Bronchus fibroblast of lung (primary cell): ENCODE measurements around the gene PECR. TPM values are rescaled to one million over a fixed set of nuclear protein-coding genes. Genes with fewer than 3 reads are reported as not detected.

ENCODE experiments used
- total RNA-seq: library from RNA; depleted of rRNA; stranded (reverse); fragments of >200 nt; gene quantifications from 2 replicates; pipeline ENCODE4 v1.2.3, GENCODE V29; 2015

Gene PECR
- 7.0 and 9.9 TPM in 2 replicates for total RNA-seq

GRCh38 chr2:216081487-216082116 is at the start of gene PECR, which contains the start of gene TMEM169:
Gene PECR, minus strand, starts transcription at chr2:216081809. Its CDS starts 68 bp downstream, at chr2:216081741.
Gene TMEM169, plus strand, starts transcription at chr2:216081919. Its CDS starts 14,045 bp downstream, at chr2:216095964.

GRCh38 chr2:216108967-216109921 is 27.6 kb upstream of the PECR start, which contains the start of gene XRCC5:
Gene XRCC5, plus strand, starts transcription at chr2:216109348. Its CDS starts 89 bp downstream, at chr2:216109437.

DNA sequence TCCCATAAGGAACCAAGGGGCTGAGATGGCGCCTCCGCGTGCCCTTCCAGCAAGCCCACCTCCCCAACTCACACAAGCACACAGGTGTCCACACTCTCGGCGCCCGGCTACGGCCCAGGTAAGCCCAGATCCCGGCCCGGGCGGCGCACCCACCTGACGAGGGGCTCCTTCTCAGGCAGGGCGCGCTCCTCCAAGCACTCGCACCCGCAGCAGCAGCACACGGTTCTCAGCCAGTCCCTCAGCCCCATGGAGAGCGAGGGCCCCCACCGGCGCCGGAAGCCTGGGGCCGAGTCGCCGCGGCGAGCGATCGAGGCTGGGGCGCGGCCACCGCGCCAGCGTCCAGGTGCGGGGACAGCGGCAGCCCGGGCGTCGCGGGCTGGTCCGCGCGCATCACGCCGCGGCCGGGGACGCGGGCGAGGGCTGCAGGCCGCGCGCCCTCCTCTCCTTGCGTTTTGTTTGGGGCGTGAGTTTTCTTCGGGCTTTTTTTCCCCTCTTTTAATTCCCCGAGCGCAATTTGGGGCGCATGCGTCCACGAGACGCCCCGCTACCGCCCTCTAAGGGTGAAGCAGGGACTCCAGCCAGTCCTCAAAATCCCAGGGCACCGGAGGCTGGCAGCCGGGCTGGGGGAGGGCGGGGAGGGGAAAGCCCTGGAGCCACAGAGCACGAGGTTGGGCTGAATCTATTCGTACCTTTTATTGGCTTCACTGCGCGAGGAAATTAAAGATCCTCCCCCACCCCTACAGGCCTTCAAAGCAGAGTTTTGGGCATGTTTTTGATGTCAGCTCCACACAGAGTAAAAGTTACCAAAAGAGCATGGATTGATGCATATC is 68.3 kb downstream of the PECR start, which contains the start of gene MREG:
Gene MREG (minus strand): TSS at position 472 of the 830 bp plus-strand sequence. CDS start 224 bp downstream, at position 248.

Other genes with a start within 250 kb of the PECR start
- gene MREG, start 68.3 kb downstream of the PECR start, total RNA-seq = 1.3 and 2.0 TPM in 2 replicates
- 0.45 and 1.0 TPM in 2 replicates for gene TMEM169, start 110 bp upstream of the PECR start, total RNA-seq
- 233 and 251 TPM in 2 replicates for gene XRCC5, start 27.5 kb upstream of the PECR start, total RNA-seq